H1 (cell line): ENCODE data around the gene GLB1L2. TPM values are rescaled to one million over a fixed set of nuclear protein-coding genes. Genes with fewer than 3 reads are reported as not detected.

Experiments
- CTCF ChIA-PET: fragments of 300-600 bp; sonication (Branson Sonifier 250); formaldehyde crosslinking; loops from one replicate; lab custom pipeline; 2021; ENCODE audit not compliant: partially characterized antibody; lab: Charles Lee
- POLR2A ChIA-PET: fragments of 300-600 bp; sonication (Branson Sonifier 250); formaldehyde crosslinking; loops from one replicate; lab custom pipeline; 2021; ENCODE audit warnings: inconsistent platforms; ENCODE audit not compliant: partially characterized antibody; lab: Charles Lee
- DNase-seq, 2 experiments: peaks; one replicate each; pipeline versions ENCODE4 v3.0.0 to v3.0.0-alpha.2; 2010 to 2022; ENCODE audit warnings: low spot score in 2 of 2, low read depth in 1 of 2, mixed read lengths in 1 of 2
- FAIRE-seq: peaks from 2 replicates; lab custom pipeline; 2011; peaks lifted over from hg19 to GRCh38; lab: Jason Lieb, UNC
- H2AFZ ChIP-seq: 2 replicates; pipeline ENCODE4 v1.8.1; 2012; ENCODE audit warnings: low read length, inconsistent platforms
- H2AK5ac ChIP-seq: 2 replicates; pipeline ENCODE4 v1.6.1; 2013; ENCODE audit warnings: low read depth, low read length
- H2BK120ac ChIP-seq: replicated peaks from 2 replicates; pipeline ENCODE3; 2013; ENCODE audit warnings: low read depth, low read length, inconsistent platforms
- H2BK12ac ChIP-seq: 2 replicates; pipeline ENCODE4 v1.6.1; 2013; ENCODE audit warnings: low read depth, low read length
- H2BK15ac ChIP-seq: 2 replicates; pipeline ENCODE4 v1.6.1; 2013; ENCODE audit warnings: low read length
- H2BK20ac ChIP-seq: 2 replicates; pipeline ENCODE4 v1.6.1; 2013; ENCODE audit warnings: low read length
- H2BK5ac ChIP-seq: 2 replicates; pipeline ENCODE4 v1.6.1; 2013; ENCODE audit warnings: low read depth, low read length
- H3K14ac ChIP-seq: 2 replicates; pipeline ENCODE4 v1.6.1; 2013; ENCODE audit warnings: inconsistent platforms; ENCODE audit not compliant: insufficient read length
- H3K18ac ChIP-seq: 2 replicates; pipeline ENCODE4 v1.6.1; 2013; ENCODE audit warnings: low read length; ENCODE audit errors: extremely low read depth
- H3K23ac ChIP-seq: 2 replicates; pipeline ENCODE4 v1.6.1; 2013; ENCODE audit warnings: inconsistent platforms; ENCODE audit not compliant: insufficient read length
- H3K23me2 ChIP-seq: 2 replicates; pipeline ENCODE4 v1.6.1; 2013; ENCODE audit warnings: low read depth, low read length
- H3K27ac ChIP-seq: 2 replicates; pipeline ENCODE4 v1.6.1; 2011; ENCODE audit warnings: low read depth, low read length, inconsistent platforms
- H3K27me3 ChIP-seq, 4 experiments: replicated peaks in 1 of 4; 1 replicate in 1 of 4; 2 replicates in 3 of 4; pipeline versions ENCODE4 v1.6.1 to v1.8.1; 2011 to 2013; ENCODE audit warnings: low read length in 3 of 4, mild to moderate bottlenecking in 3 of 4, inconsistent platforms in 2 of 4, mixed read lengths in 2 of 4, moderate library complexity in 1 of 4; ENCODE audit not compliant: control insufficient read depth in 3 of 4, insufficient read depth in 3 of 4; ENCODE audit errors: extremely low read depth in 1 of 4
- H3K36me3 ChIP-seq, 4 experiments: 2 replicates each; pipeline versions ENCODE4 v1.6.1 to v1.8.1; 2011 to 2013; ENCODE audit warnings: mild to moderate bottlenecking in 4 of 4, low read length in 3 of 4, moderate library complexity in 2 of 4, control low read depth in 1 of 4, inconsistent platforms in 1 of 4; ENCODE audit not compliant: insufficient read depth in 4 of 4, control insufficient read depth in 2 of 4
- H3K4ac ChIP-seq: replicated peaks from 2 replicates; pipeline ENCODE3; 2013; ENCODE audit warnings: low read length, low read depth, mixed read lengths, inconsistent platforms; ENCODE audit not compliant: insufficient read length
- H3K4me1 ChIP-seq, 4 experiments: replicated peaks in 1 of 4; 1 replicate in 1 of 4; 2 replicates in 3 of 4; pipeline versions ENCODE4 v1.6.1 to v1.8.1; 2011 to 2013; ENCODE audit warnings: low read length in 3 of 4, inconsistent platforms in 2 of 4, mixed read lengths in 1 of 4; ENCODE audit not compliant: insufficient read depth in 4 of 4, control insufficient read depth in 3 of 4
- H3K4me2 ChIP-seq, 2 experiments: 2 replicates each; pipeline versions ENCODE4 v1.6.1 to v1.8.1; 2011 to 2013; ENCODE audit warnings: low read depth in 2 of 2, low read length in 2 of 2, control low read depth in 1 of 2, inconsistent platforms in 1 of 2, mild to moderate bottlenecking in 1 of 2; ENCODE audit not compliant: insufficient read depth in 1 of 2
- H3K4me3 ChIP-seq, 4 experiments: fragments of 200-600, 300-600 bp in 1 of 4; sonication (generic), shearing (Covaris generic), sonication (Bioruptor Twin) in 1 of 4; 2 replicates each; pipeline versions ENCODE4 v1.5.1 to v1.8.1; 2011 to 2016; ENCODE audit warnings: low read length in 4 of 4, low read depth in 3 of 4, control low read depth in 2 of 4, inconsistent platforms in 2 of 4, mild to moderate bottlenecking in 2 of 4, mixed read lengths in 1 of 4, moderate library complexity in 1 of 4; ENCODE audit not compliant: insufficient read depth in 2 of 4; ENCODE audit errors: extremely low read depth in 1 of 4
- H3K56ac ChIP-seq: replicated peaks from 2 replicates; pipeline ENCODE3; 2013; ENCODE audit warnings: low read depth, mild to moderate bottlenecking, mixed read lengths, low read length, inconsistent platforms; ENCODE audit not compliant: insufficient read length
- H3K79me1 ChIP-seq: 2 replicates; pipeline ENCODE4 v1.6.1; 2013; ENCODE audit warnings: low read depth, low read length, control low read depth
- H3K79me2 ChIP-seq, 2 experiments: 2 replicates each; pipeline versions ENCODE4 v1.6.1 to v1.8.1; 2012 to 2013; ENCODE audit warnings: low read length in 2 of 2, mild to moderate bottlenecking in 2 of 2, inconsistent platforms in 1 of 2; ENCODE audit not compliant: insufficient read depth in 2 of 2, control insufficient read depth in 1 of 2
- H3K9ac ChIP-seq, 4 experiments: replicated peaks in 1 of 4; 1 replicate in 1 of 4; 2 replicates in 3 of 4; pipeline versions ENCODE4 v1.6.1 to v1.8.1; 2011 to 2013; ENCODE audit warnings: low read depth in 3 of 4, low read length in 3 of 4, control low read depth in 2 of 4, mild to moderate bottlenecking in 2 of 4, moderate library complexity in 2 of 4, inconsistent platforms in 1 of 4; ENCODE audit errors: extremely low read depth in 1 of 4
- H3K9me3 ChIP-seq, 2 experiments: 2 replicates each; pipeline versions ENCODE4 v1.6.1 to v1.8.1; 2012 to 2013; ENCODE audit warnings: mild to moderate bottlenecking in 2 of 2, moderate library complexity in 2 of 2, control low read depth in 1 of 2, inconsistent platforms in 1 of 2, low read depth in 1 of 2, low read length in 1 of 2, mixed read lengths in 1 of 2; ENCODE audit not compliant: insufficient read depth in 2 of 2
- H4K20me1 ChIP-seq, 2 experiments: replicated peaks in 1 of 2; 2 replicates each; pipeline versions ENCODE3 to v1.8.1; 2011 to 2013; ENCODE audit warnings: inconsistent platforms in 2 of 2, low read length in 2 of 2, mild to moderate bottlenecking in 1 of 2; ENCODE audit not compliant: insufficient read depth in 2 of 2, control insufficient read depth in 1 of 2
- H4K5ac ChIP-seq: 2 replicates; pipeline ENCODE4 v1.6.1; 2013; ENCODE audit warnings: low read length, low read depth, mixed read lengths, inconsistent platforms; ENCODE audit not compliant: insufficient read length
- H4K8ac ChIP-seq: 2 replicates; pipeline ENCODE4 v1.8.0; 2013; ENCODE audit warnings: mild to moderate bottlenecking, moderate library complexity, low read length, inconsistent platforms; ENCODE audit not compliant: insufficient read depth; ENCODE audit errors: extremely low read depth
- H4K91ac ChIP-seq: replicated peaks from 2 replicates; pipeline ENCODE3; 2013; ENCODE audit warnings: low read length, mixed read lengths, inconsistent platforms; ENCODE audit not compliant: insufficient read length
- CHD2 ChIP-seq: IDR thresholded peaks from 2 replicates; pipeline ENCODE4 v1.6.1; 2012; ENCODE audit warnings: low read length, improper control_type of control experiment
- EZH2 ChIP-seq: fragments of 200-600 bp; sonication (generic); IDR thresholded peaks from 2 replicates; pipeline ENCODE4 v1.7.1; 2012; ENCODE audit warnings: low read depth, mild to moderate bottlenecking, moderate library complexity, low read length, inconsistent platforms; ENCODE audit not compliant: severe bottlenecking
- HDAC6 ChIP-seq: IDR thresholded peaks from one replicate; pipeline ENCODE4 v1.7.1; 2012; ENCODE audit warnings: low read depth, mild to moderate bottlenecking, inconsistent platforms, low read length, moderate library complexity
- KDM1A ChIP-seq: fragments of 200-600, 300-600 bp; sonication (generic); IDR thresholded peaks from 2 replicates; pipeline ENCODE4 v1.7.1; 2016; ENCODE audit warnings: mild to moderate bottlenecking, low read length, borderline replicate concordance
- KDM5A ChIP-seq: fragments of 200-600 bp; IDR thresholded peaks from 2 replicates; pipeline ENCODE4 v1.7.1; 2012; ENCODE audit warnings: mild to moderate bottlenecking, low read length, inconsistent platforms, mixed read lengths
- POLR2A ChIP-seq, 2 experiments: IDR thresholded peaks; 1 replicate in 1 of 2; 2 replicates in 1 of 2; pipeline ENCODE4 v1.6.1; 2011; ENCODE audit warnings: low read depth in 2 of 2, low read length in 2 of 2, mild to moderate bottlenecking in 2 of 2; ENCODE audit errors: control extremely low read depth in 1 of 2
- SP1 ChIP-seq: IDR thresholded peaks from 2 replicates; pipeline ENCODE4 v1.6.1; 2011; ENCODE audit warnings: low read depth, low read length
- SRF ChIP-seq: IDR thresholded peaks from 2 replicates; pipeline ENCODE4 v1.6.1; 2011; ENCODE audit warnings: mild to moderate bottlenecking, low read depth, low read length, moderate library complexity
- WGBS, 2 experiments: shearing (Covaris generic) in 1 of 2; methylation state at CpG; one replicate each; pipeline versions ENCODE4 v1.1.6 to v1.1.7; 2013 to 2015; ENCODE audit warnings: low lambda C conversion rate in 2 of 2, mixed read lengths in 2 of 2, inconsistent platforms in 1 of 2, low coverage in 1 of 2, missing lambda C conversion rate in 1 of 2; ENCODE audit not compliant: insufficient replicate concordance in 2 of 2, insufficient coverage in 1 of 2, insufficient read length in 1 of 2; ENCODE audit errors: extremely low coverage in 1 of 2, missing lambda C conversion rate in 1 of 2; 5-methylcytosine and 5-hydroxymethylcytosine counted together
- polyA plus RNA-seq, 7 experiments: library from polyadenylated mRNA; depleted of rRNA in 3 of 7; stranded (reverse) in 5 of 7; unstranded in 2 of 7; fragments of >200 nt in 5 of 7; fragments of 200-250 nt in 2 of 7; gene quantifications; 1 replicate in 5 of 7; 2 replicates in 1 of 7; 4 replicates in 1 of 7; pipeline versions ENCODE4 v1.2.1 to v1.2.3, GENCODE V29; 2011 to 2013; ENCODE audit warnings: missing spikeins in 2 of 7, mixed read lengths in 2 of 7
- total RNA-seq: library from RNA; stranded (reverse); fragmentation: NEBNext Ultra II Directional; extraction: Animal tissue kit (Norgen Biotek cat#: 25700); gene quantifications from 2 replicates; pipeline ENCODE4 v1.2.1, GENCODE V29; 2021
- TF ChIP-seq, protein P1 (sequence below): IDR thresholded peaks from 2 replicates; pipeline ENCODE4 v1.6.1; 2012; ENCODE audit warnings: inconsistent platforms
- TF ChIP-seq, protein P2 (sequence below): IDR thresholded peaks from 2 replicates; pipeline ENCODE4 v1.6.1; 2012; ENCODE audit warnings: low read length, inconsistent platforms

GLB1L2 gene
- total and polyA plus RNA-seq, 2 of the 8 experiments (the other 6 are each of a cell fraction or from before 2014, with no cell fraction given) = 4.4 to 7.9 TPM

DNA sequence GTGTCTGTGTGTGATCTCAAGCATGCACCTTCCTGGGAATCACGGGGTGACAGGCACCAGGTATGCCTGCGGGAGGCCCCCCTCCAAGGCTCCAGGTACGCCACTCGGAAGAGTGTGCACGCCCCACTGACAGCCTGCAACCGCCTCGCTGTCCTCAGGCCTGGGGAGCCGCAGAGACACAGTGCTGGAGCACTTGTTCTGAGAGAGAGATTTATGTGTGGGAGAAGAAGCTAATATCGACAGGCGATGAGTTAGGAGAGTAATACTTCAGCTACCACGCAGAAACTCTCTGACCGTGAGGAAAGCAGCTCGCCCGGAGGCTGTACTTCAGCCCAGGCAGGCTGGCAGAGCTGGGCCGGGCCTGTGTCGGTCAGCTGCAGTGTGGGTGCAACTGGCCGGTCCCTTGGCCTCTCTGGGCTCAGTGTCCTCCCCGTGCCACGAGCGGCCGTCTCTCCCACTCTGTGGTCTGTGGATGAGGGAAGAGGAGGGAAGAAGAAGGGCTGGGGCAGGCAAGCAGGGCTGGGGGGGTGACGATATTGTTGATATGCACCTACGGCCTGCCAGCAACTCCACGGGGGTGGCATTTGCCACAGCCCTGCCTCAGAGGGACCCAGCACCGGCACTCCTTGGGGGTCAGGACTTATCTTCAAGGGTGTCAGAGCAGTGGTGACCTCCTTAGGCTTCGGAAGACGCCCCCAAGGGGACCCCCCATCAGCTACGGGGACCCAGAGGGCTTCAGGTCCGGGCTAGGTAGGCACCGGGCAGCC is 73.0 kb downstream of the GLB1L2 start:
- ChIA-PET CTCF (interaction anchor here (0.7 kb wide), 1 partner anchor 11 kb away, joined by 4 read pairs; no protein-coding TSS in a partner anchor), POLR2A (no interaction called here)
- H4K8ac ChIP-seq = no peak overlapping the region
- no peak overlapping the region for H2AK5ac ChIP-seq
- peaks cover 8 to 24% of the 10 kb centered on the region in 2 experiments for H4K20me1 ChIP-seq
- DNase-seq = no peak
- H2BK5ac ChIP-seq = no peak overlapping the region
- H3K79me2 ChIP-seq = peaks cover 0 to 54% of the 10 kb centered on the region in 2 experiments; a peak in 2 of 4 replicates
- H3K79me1 ChIP-seq = peaks cover 15% of the 10 kb centered on the region
- no peak overlapping the region for H3K14ac ChIP-seq
- no peak overlapping the region for H4K91ac ChIP-seq
- H3K27ac ChIP-seq = no peak overlapping the region
- peaks cover 0 to 4% (median 0%) of the 10 kb centered on the region in 4 experiments; a peak in 1 of 8 replicates for H3K36me3 ChIP-seq
- H2AFZ ChIP-seq = no peak overlapping the region
- H3K4me2 ChIP-seq = no peak overlapping the region
- H3K27me3 ChIP-seq = no peaks in the 10 kb centered on the region
- H3K4ac ChIP-seq = no peak overlapping the region
- H2BK12ac ChIP-seq = no peak overlapping the region
- H3K23ac ChIP-seq = no peak overlapping the region
- no peak overlapping the region for H3K18ac ChIP-seq
- H3K4me3 ChIP-seq = no peak overlapping the region
- FAIRE-seq = no peak
- no peaks in the 10 kb centered on the region for H3K23me2 ChIP-seq
- no peak overlapping the region for H4K5ac ChIP-seq
- H3K9me3 ChIP-seq = no peaks in the 10 kb centered on the region
- WGBS, 2 experiments = 86% methylated on average over 26 of the region's 30 CpGs; no CpG with 5 or more reads in 1 of the 2 experiments
- no peak overlapping the region for H3K56ac ChIP-seq
- no peak overlapping the region for H2BK120ac ChIP-seq
- no peak for TF ChIP-seq POLR2A (IDR thresholded peaks at IDR 0.05; ENCODE audit: control extremely low read depth in 1 of 2, low read depth in 2 of 2, low read length in 2 of 2)
- no peak for TF ChIP-seq EZH2
- no peak for TF ChIP-seq SRF
- no peak for TF ChIP-seq HDAC6
- no peak for TF ChIP-seq CHD2
- no peak for TF ChIP-seq KDM5A
- no peak for TF ChIP-seq KDM1A
- TF ChIP-seq SP1 = no peak
- TF ChIP-seq, protein P1, sequence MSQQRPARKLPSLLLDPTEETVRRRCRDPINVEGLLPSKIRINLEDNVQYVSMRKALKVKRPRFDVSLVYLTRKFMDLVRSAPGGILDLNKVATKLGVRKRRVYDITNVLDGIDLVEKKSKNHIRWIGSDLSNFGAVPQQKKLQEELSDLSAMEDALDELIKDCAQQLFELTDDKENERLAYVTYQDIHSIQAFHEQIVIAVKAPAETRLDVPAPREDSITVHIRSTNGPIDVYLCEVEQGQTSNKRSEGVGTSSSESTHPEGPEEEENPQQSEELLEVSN = no peak
- TF ChIP-seq, protein P2, sequence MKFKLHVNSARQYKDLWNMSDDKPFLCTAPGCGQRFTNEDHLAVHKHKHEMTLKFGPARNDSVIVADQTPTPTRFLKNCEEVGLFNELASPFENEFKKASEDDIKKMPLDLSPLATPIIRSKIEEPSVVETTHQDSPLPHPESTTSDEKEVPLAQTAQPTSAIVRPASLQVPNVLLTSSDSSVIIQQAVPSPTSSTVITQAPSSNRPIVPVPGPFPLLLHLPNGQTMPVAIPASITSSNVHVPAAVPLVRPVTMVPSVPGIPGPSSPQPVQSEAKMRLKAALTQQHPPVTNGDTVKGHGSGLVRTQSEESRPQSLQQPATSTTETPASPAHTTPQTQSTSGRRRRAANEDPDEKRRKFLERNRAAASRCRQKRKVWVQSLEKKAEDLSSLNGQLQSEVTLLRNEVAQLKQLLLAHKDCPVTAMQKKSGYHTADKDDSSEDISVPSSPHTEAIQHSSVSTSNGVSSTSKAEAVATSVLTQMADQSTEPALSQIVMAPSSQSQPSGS = no peak
- H2BK15ac ChIP-seq = no peak overlapping the region
- H3K9ac ChIP-seq = no peak overlapping the region
- no peak overlapping the region for H2BK20ac ChIP-seq
- H3K4me1 ChIP-seq = peaks cover 0 to 10% (median 5%) of the 10 kb centered on the region in 4 experiments; a peak in 4 of 7 replicates
